Lower leg skin (tissue), 3 donors: ENCODE measurements around the gene USB1.

ENCODE experiments used
- CTCF ChIP-seq, 3 donors: fragments of 450-650 bp; IDR thresholded peaks; one replicate each; pipeline ENCODE4 v1.5.1; 2016; ENCODE audit warnings: antibody characterized with exemption in 3 of 3, mild to moderate bottlenecking in 3 of 3, moderate library complexity in 2 of 3
- POLR2A ChIP-seq, 2 donors: fragments of 450-650 bp; IDR thresholded peaks; one replicate each; pipeline ENCODE4 v1.6.1; 2016 to 2017; ENCODE audit warnings: antibody characterized with exemption in 2 of 2, mild to moderate bottlenecking in 1 of 2, moderate library complexity in 1 of 2

GRCh38 chr16:57998992-57999365 is 2.2 kb upstream of the USB1 start:
- TF ChIP-seq CTCF (IDR thresholded peaks at IDR 0.05): no peak
- TF ChIP-seq POLR2A (IDR thresholded peaks at IDR 0.05): no peak
